Measurements from ENCODE around the gene CCDC14. TPM values are rescaled to one million over a fixed set of nuclear protein-coding genes. Genes with fewer than 3 reads are reported as not detected.

The CCDC14 gene
- total and polyA plus RNA-seq, 10 donors, result 13.6 to 53.9 (median 27.4) TPM

DNA sequence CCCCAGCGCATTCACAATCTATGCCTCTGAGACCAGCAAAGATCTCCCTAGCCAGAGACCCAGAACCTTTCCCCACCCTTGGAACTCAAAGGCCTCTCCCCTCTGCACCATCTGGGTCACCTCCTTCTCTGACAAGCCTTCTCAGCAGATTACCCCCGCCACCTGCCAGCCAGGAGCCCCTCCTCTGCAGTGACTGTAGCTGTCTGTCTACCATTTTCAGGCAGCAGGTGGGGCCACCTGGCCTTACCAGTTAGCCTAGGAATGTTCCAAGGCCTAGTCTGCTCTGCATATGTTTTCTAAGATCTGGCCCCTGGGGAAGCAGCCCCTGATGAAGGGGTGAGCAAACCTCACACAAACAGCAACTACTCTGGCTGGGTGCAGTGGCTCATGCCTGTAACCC, 79.3 kb downstream of the CCDC14 start:
- 89 to 91% (median 90%) methylated on average over 2 of the region's 2 CpGs for WGBS, 5 donors
- Histone ChIP-seq H3K27me3 (replicated peaks in 1 of 7) (peaks cover 0 to 55% (median 13%) of the 10 kb centered on the region in 7 donors), H3K4me3 (no peak overlapping the region), H3K9me3 (no peaks in the 10 kb centered on the region), H3K27ac (no peak overlapping the region), H3K4me1 (peaks cover 6 to 29% (median 16%) of the 10 kb centered on the region in 6 donors), H3K36me3 (no peaks in the 10 kb centered on the region)
- DNase-seq, result no peak
- TF ChIP-seq, protein P1, sequence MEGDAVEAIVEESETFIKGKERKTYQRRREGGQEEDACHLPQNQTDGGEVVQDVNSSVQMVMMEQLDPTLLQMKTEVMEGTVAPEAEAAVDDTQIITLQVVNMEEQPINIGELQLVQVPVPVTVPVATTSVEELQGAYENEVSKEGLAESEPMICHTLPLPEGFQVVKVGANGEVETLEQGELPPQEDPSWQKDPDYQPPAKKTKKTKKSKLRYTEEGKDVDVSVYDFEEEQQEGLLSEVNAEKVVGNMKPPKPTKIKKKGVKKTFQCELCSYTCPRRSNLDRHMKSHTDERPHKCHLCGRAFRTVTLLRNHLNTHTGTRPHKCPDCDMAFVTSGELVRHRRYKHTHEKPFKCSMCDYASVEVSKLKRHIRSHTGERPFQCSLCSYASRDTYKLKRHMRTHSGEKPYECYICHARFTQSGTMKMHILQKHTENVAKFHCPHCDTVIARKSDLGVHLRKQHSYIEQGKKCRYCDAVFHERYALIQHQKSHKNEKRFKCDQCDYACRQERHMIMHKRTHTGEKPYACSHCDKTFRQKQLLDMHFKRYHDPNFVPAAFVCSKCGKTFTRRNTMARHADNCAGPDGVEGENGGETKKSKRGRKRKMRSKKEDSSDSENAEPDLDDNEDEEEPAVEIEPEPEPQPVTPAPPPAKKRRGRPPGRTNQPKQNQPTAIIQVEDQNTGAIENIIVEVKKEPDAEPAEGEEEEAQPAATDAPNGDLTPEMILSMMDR (IDR thresholded peaks at IDR 0.05 in 8 of 11, conservative IDR thresholded peaks at IDR 0.05 in 3 of 11), result no peak
- TF ChIP-seq POLR2A (IDR thresholded peaks at IDR 0.05), result no peak
- no peak for TF ChIP-seq POLR2AphosphoS5 (IDR thresholded peaks at IDR 0.05)
- intact Hi-C loops (cut with DNase I; ENCODE audit: low total_unique reads), result no loop called here

DNA sequence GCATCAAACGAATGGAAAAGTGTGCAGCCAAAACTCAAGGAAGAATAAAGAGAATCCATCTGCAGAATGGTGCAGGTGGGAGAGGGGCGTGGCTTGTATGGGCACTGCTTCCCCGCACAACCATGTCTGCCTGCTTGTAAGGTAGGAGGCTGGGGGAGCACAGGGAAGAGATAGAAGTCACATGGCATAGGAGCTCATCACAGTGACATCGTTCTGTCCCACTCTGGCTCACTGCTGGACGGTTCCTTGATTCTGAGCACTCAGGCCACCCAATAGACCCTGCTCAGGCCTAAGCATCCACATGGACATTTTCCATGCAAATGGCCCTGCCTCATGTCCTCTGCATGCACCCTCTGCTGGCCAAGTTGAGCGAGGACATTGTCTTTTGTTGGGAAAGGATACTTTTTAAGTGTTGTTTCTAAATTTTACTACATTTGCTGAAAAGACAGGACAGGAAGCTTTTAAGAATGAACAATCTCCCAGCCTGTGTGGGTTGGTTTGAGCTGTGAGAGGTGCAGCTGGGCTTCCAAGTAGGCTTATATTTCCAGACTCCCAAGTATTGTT, 79.9 kb downstream of the CCDC14 start:
- H3K27ac ChIP-seq, result no peak overlapping the region
- TF ChIP-seq POLR2A (IDR thresholded peaks at IDR 0.05), result no peak
- TF ChIP-seq POLR2AphosphoS5 (IDR thresholded peaks at IDR 0.05), result no peak
- TF ChIP-seq, protein P1 (IDR thresholded peaks at IDR 0.05 in 8 of 11, conservative IDR thresholded peaks at IDR 0.05 in 3 of 11), result peak in 6 of 11 experiments; percentile 9 to 34 (median 28)
- no peaks in the 10 kb centered on the region for H3K36me3 ChIP-seq
- peaks cover 0 to 49% (median 13%) of the 10 kb centered on the region in 7 donors for H3K27me3 ChIP-seq (replicated peaks in 1 of 7)
- DNase-seq, result no peak
- 69 to 82% (median 78%) methylated on average over 6 of the region's 6 CpGs for WGBS, 5 donors
- peaks cover 6 to 29% (median 16%) of the 10 kb centered on the region in 6 donors for H3K4me1 ChIP-seq
- H3K9me3 ChIP-seq, result no peaks in the 10 kb centered on the region
- no peak overlapping the region for H3K4me3 ChIP-seq
- intact Hi-C loops (cut with DNase I; ENCODE audit: low total_unique reads), result no loop called here

DNA sequence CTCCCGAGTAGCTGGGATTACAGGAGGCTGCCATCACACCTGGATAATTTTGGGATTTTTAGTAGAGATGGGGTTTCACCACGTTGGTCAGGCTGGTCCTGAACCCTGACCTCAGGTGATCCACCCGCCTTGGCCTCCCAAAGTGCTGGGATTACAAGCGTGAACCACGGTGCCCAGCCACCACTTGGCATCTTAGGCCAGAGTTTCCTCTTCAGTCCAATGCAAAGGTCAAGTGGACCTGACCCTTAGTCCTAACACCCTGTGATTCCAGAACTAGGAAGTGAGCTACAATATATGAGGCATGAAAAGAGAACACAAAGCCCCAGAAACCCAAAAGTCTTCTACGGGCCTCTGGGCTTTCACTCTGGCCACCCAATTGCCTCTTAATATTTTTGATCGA, 82.2 kb downstream of the CCDC14 start:
- H3K4me3 ChIP-seq, result no peak overlapping the region
- H3K4me1 ChIP-seq, result peaks cover 5 to 22% (median 9%) of the 10 kb centered on the region in 6 donors
- TF ChIP-seq, protein P1 (IDR thresholded peaks at IDR 0.05 in 8 of 11, conservative IDR thresholded peaks at IDR 0.05 in 3 of 11), result no peak
- TF ChIP-seq POLR2A (IDR thresholded peaks at IDR 0.05), result no peak
- no peak for TF ChIP-seq POLR2AphosphoS5 (IDR thresholded peaks at IDR 0.05)
- intact Hi-C loops (cut with DNase I; ENCODE audit: low total_unique reads), result no loop called here
- DNase-seq, result no peak
- WGBS, 5 donors, result 68 to 91% (median 81%) methylated on average over 7 of the region's 7 CpGs
- H3K27me3 ChIP-seq (replicated peaks in 1 of 7), result peaks cover 0 to 30% (median 11%) of the 10 kb centered on the region in 7 donors
- no peaks in the 10 kb centered on the region for H3K9me3 ChIP-seq
- H3K27ac ChIP-seq, result no peak overlapping the region
- no peaks in the 10 kb centered on the region for H3K36me3 ChIP-seq

DNA sequence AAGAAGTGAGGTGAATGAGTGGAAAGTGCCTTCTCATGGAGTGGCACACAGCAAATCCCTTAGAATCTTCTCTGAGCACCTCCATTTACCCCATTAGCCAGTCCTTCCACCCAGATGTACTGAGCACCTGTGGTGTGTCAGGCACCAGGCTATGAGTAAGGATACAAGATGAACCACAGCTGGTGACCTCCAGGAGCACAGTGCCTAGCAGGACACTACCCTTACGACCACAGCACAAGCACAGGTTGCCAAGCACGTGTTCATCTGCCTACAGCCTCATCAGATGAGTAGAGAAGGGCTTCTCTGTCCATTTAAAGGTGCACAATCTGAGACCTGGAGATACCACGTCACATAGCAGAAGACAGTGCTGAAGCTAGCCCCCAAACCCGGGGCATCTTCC, 83.1 kb downstream of the CCDC14 start:
- 79 to 93% (median 90%) methylated on average over 4 of the region's 4 CpGs for WGBS, 5 donors
- Histone ChIP-seq H3K4me1 (peaks cover 0 to 14% (median under 1%) of the 10 kb centered on the region in 6 donors), H3K4me3 (no peak overlapping the region), H3K9me3 (no peaks in the 10 kb centered on the region), H3K27ac (no peak overlapping the region), H3K36me3 (no peaks in the 10 kb centered on the region), H3K27me3 (replicated peaks in 1 of 7) (peaks cover 0 to 22% (median 4%) of the 10 kb centered on the region in 7 donors)
- intact Hi-C loops (cut with DNase I; ENCODE audit: low total_unique reads), result no loop called here
- TF ChIP-seq POLR2A (IDR thresholded peaks at IDR 0.05) (no peak), POLR2AphosphoS5 (IDR thresholded peaks at IDR 0.05) (no peak)
- TF ChIP-seq, protein P1 (IDR thresholded peaks at IDR 0.05 in 8 of 11, conservative IDR thresholded peaks at IDR 0.05 in 3 of 11), result no peak
- DNase-seq, result no peak

All from spleen (tissue), 11 donors.